ENCODE measurements around the gene RPS6KA3. TPM values are rescaled to one million over a fixed set of nuclear protein-coding genes. Genes with fewer than 3 reads are reported as not detected.

RPS6KA3 gene
- total RNA-seq, 1 experiment from 2014 or later = 31.9 TPM

DNA sequence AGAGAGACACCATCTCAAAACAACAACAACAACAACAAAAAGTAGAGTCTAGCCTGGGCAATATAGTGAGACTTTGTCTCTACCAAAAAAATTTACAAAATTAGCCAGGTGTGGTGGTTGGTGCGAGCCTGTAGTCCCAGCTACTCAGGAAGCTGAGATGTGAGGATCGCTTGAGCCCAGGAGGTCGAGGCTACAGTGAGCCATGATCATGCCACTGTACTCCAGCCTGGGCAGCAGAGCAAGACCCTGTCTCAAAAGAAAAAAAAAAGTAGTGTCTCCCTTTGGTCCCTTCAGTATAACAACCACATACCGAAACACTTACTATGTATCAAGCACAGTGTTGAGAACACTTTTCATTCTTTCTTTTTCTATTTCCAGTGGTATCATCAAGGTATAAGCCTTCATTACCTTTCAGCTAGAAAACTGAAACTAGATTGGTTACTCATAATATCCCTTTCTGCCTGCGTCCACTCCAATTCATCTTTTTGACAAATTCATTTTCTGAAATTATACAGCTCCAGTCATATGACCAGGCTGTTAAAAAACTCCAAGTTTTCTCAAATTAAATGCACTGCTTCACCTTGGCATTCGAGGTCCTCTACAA lies 54.1 kb downstream of the RPS6KA3 start:
- intact Hi-C loops (cut with micrococcal nuclease) = no loop called here
- Mint-ChIP-seq H3K4me3 (ENCODE audit: unreplicated experiment) (no peak overlapping the region), H3K27me3 (ENCODE audit: insufficient read depth, unreplicated experiment) (peaks cover 83% of the 10 kb centered on the region), H3K36me3 (ENCODE audit: insufficient read depth, unreplicated experiment) (peaks cover 26% of the 10 kb centered on the region), H3K4me1 (ENCODE audit: insufficient read depth, unreplicated experiment) (no peaks in the 10 kb centered on the region), H3K9me3 (ENCODE audit: unreplicated experiment) (no peaks in the 10 kb centered on the region), H3K27ac (ENCODE audit: low read depth, unreplicated experiment) (no peak overlapping the region)
- ChIA-PET CTCF (interaction anchor here (0.5 to 2.0 kb wide), 4 partner anchors 10 to 1759 kb away, joined by 3 to 5 read pairs (median 4); no protein-coding TSS in a partner anchor), POLR2A (interaction anchor here (0.8 kb wide), 1 partner anchor 17 kb away, joined by 3 read pairs; no protein-coding TSS in a partner anchor)
- no peak for DNase-seq (ENCODE audit: unreplicated experiment)
- BruUV-seq (replicated peaks) = no TSS peak
- TF ChIP-seq, protein P1, sequence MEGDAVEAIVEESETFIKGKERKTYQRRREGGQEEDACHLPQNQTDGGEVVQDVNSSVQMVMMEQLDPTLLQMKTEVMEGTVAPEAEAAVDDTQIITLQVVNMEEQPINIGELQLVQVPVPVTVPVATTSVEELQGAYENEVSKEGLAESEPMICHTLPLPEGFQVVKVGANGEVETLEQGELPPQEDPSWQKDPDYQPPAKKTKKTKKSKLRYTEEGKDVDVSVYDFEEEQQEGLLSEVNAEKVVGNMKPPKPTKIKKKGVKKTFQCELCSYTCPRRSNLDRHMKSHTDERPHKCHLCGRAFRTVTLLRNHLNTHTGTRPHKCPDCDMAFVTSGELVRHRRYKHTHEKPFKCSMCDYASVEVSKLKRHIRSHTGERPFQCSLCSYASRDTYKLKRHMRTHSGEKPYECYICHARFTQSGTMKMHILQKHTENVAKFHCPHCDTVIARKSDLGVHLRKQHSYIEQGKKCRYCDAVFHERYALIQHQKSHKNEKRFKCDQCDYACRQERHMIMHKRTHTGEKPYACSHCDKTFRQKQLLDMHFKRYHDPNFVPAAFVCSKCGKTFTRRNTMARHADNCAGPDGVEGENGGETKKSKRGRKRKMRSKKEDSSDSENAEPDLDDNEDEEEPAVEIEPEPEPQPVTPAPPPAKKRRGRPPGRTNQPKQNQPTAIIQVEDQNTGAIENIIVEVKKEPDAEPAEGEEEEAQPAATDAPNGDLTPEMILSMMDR (IDR thresholded peaks at IDR 0.05; ENCODE audit: unreplicated experiment) = no peak

GRCh38 chrX:20211261-20211786 lies 55.4 kb downstream of the RPS6KA3 start:
- ChIA-PET CTCF (interaction anchor here (2.0 kb wide), 1 partner anchor 41 kb away, joined by 5 read pairs; no protein-coding TSS in a partner anchor), POLR2A (no interaction called here)
- DNase-seq (ENCODE audit: unreplicated experiment) = no peak
- no TSS peak for BruUV-seq (replicated peaks)
- Mint-ChIP-seq H3K27me3 (ENCODE audit: insufficient read depth, unreplicated experiment) (peaks cover 88% of the 10 kb centered on the region), H3K9me3 (ENCODE audit: unreplicated experiment) (no peaks in the 10 kb centered on the region), H3K27ac (ENCODE audit: low read depth, unreplicated experiment) (no peak overlapping the region), H3K4me3 (ENCODE audit: unreplicated experiment) (no peak overlapping the region), H3K36me3 (ENCODE audit: insufficient read depth, unreplicated experiment) (peaks cover 26% of the 10 kb centered on the region), H3K4me1 (ENCODE audit: insufficient read depth, unreplicated experiment) (no peaks in the 10 kb centered on the region)
- TF ChIP-seq, protein P1 (IDR thresholded peaks at IDR 0.05; ENCODE audit: unreplicated experiment) = no peak
- intact Hi-C loops (cut with micrococcal nuclease) = no loop called here

DNA sequence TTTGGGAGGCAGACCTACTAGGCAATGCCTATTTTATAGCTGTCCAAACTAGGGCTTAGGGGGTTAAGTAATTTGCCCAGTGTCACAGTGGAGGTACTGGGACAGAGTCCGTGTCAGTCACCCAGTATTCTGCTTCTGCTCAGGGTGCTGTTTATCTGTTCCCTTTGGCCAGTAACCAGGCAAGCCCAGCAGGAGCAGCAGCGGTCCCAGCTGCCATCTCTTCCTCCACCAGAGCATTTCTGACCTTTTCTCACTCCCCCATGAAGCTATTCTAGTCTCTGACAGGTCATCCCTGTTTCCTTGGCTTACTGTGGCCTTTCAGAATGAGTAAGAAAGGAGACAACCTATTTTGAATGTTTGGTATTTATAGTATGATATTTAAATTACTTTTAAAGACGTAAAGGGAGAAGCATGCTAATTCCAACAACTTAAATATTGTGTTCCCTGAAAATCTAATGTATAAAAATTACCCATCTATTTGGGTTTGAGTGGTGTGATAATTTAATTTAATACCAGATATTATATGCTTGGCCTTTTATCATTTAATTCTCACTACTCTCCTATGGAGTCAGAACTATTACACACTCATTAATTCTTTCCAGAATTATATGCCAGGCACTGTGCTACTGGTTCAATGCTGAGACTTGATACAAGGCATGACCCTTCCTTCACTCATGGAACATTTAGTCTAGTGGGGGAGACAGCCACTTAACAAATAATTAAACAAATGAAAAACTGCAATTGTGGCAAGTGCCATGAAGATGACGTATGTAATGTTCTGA lies 60.6 kb downstream of the RPS6KA3 start:
- no peak overlapping the region for H3K4me3 Mint-ChIP-seq (ENCODE audit: unreplicated experiment)
- no peaks in the 10 kb centered on the region for H3K4me1 Mint-ChIP-seq (ENCODE audit: insufficient read depth, unreplicated experiment)
- ChIA-PET POLR2A (interaction anchor here (0.6 kb wide), 1 partner anchor 159 kb away, joined by 3 read pairs; no protein-coding TSS in a partner anchor), CTCF (no interaction called here)
- H3K27ac Mint-ChIP-seq (ENCODE audit: low read depth, unreplicated experiment) = no peak overlapping the region
- TF ChIP-seq, protein P1 (IDR thresholded peaks at IDR 0.05; ENCODE audit: unreplicated experiment) = no peak
- H3K9me3 Mint-ChIP-seq (ENCODE audit: unreplicated experiment) = no peaks in the 10 kb centered on the region
- intact Hi-C loops (cut with micrococcal nuclease) = no loop called here
- no TSS peak for BruUV-seq (replicated peaks)
- H3K27me3 Mint-ChIP-seq (ENCODE audit: insufficient read depth, unreplicated experiment) = peaks cover 75% of the 10 kb centered on the region
- H3K36me3 Mint-ChIP-seq (ENCODE audit: insufficient read depth, unreplicated experiment) = peaks cover 25% of the 10 kb centered on the region
- DNase-seq (ENCODE audit: unreplicated experiment) = no peak

GRCh38 chrX:20204351-20204750 lies 62.4 kb downstream of the RPS6KA3 start:
- ChIA-PET CTCF (no interaction called here), POLR2A (no interaction called here)
- intact Hi-C loops (cut with micrococcal nuclease) = no loop called here
- no TSS peak for BruUV-seq (replicated peaks)
- Mint-ChIP-seq H3K27ac (ENCODE audit: low read depth, unreplicated experiment) (no peak overlapping the region), H3K4me3 (ENCODE audit: unreplicated experiment) (no peak overlapping the region), H3K36me3 (ENCODE audit: insufficient read depth, unreplicated experiment) (peaks cover 35% of the 10 kb centered on the region), H3K27me3 (ENCODE audit: insufficient read depth, unreplicated experiment) (peaks cover 71% of the 10 kb centered on the region), H3K4me1 (ENCODE audit: insufficient read depth, unreplicated experiment) (no peaks in the 10 kb centered on the region), H3K9me3 (ENCODE audit: unreplicated experiment) (no peaks in the 10 kb centered on the region)
- DNase-seq (ENCODE audit: unreplicated experiment) = no peak
- TF ChIP-seq, protein P1 (IDR thresholded peaks at IDR 0.05; ENCODE audit: unreplicated experiment) = no peak

All from MCF 10A (cell line).